ENCODE measurements around the gene ZNF607. TPM values are rescaled to one million over a fixed set of nuclear protein-coding genes. Genes with fewer than 3 reads are reported as not detected.
"Not testable (repeated sequence)": the region's sequence is repeated elsewhere in the genome, so short reads cannot be mapped to it uniquely, and the experiment has no call there.

ZNF607 gene
- total RNA-seq, 4 donors from 2014 or later, result 3.3 to 42.6 (median 18.7) TPM

GRCh38 chr19:37669450-37669914 is 50.1 kb downstream of the ZNF607 start:
- H3K9me3 ChIP-seq, result peaks cover 0 to 60% of the 10 kb centered on the region in 2 donors
- no peaks in the 10 kb centered on the region for H3K4me1 ChIP-seq
- TF ChIP-seq CTCF (IDR thresholded peaks at IDR 0.05) (no peak), POLR2A (IDR thresholded peaks at IDR 0.05) (no peak)
- H3K27ac ChIP-seq, result no peak overlapping the region
- H3K36me3 ChIP-seq, result no peaks in the 10 kb centered on the region
- intact Hi-C loops (cut with DNase I; ENCODE audit: low total_unique reads), result no loop called here
- no peak overlapping the region for H3K4me3 ChIP-seq
- no peaks in the 10 kb centered on the region for H3K27me3 ChIP-seq
- no peak for DNase-seq

GRCh38 chr19:37657157-37657556 is 62.4 kb downstream of the ZNF607 start:
- H3K4me1 ChIP-seq; H3K27ac ChIP-seq; H3K9me3 ChIP-seq; H3K36me3 ChIP-seq; H3K4me3 ChIP-seq; H3K27me3 ChIP-seq; intact Hi-C loops (cut with DNase I; ENCODE audit: low total_unique reads); DNase-seq: not testable (repeated sequence)

- no peaks in the 10 kb centered on the region for H3K36me3 ChIP-seq
- no peaks in the 10 kb centered on the region for H3K27me3 ChIP-seq
- peak overlapping the region; percentile 89 to 91 for H3K27ac ChIP-seq
- TF ChIP-seq POLR2A (IDR thresholded peaks at IDR 0.05) (peak in 1 of 2 donors; percentile 27), CTCF (IDR thresholded peaks at IDR 0.05) (no peak)
- peak overlapping the region; percentile 65 to 89 for H3K4me3 ChIP-seq
- no peaks in the 10 kb centered on the region for H3K4me1 ChIP-seq
- intact Hi-C loops (cut with DNase I; ENCODE audit: low total_unique reads), result no loop called here
- peak; percentile 81 to 82 for DNase-seq
- no peaks in the 10 kb centered on the region for H3K9me3 ChIP-seq
Observed at GRCh38 chr19:37655689-37656371, 63.7 kb downstream of the ZNF607 start.

GRCh38 chr19:37655301-37655688 is 64.3 kb downstream of the ZNF607 start, which contains the start of gene ZFP30:
Gene ZFP30 (minus strand): TSS chr19:37655465. CDS start chr19:37647822, 7,643 bp downstream.
- Histone ChIP-seq H3K27me3 (no peaks in the 10 kb centered on the region), H3K27ac (peak within 1 kb of the TSS; percentile 89 to 91), H3K36me3 (no peaks in the 10 kb centered on the region), H3K9me3 (no peaks in the 10 kb centered on the region), H3K4me3 (peak within 1 kb of the TSS; percentile 65 to 89), H3K4me1 (no peaks in the 10 kb centered on the region)
- DNase-seq, result peak; percentile 81 to 89
- peak in 1 of 4 experiments; percentile 3 for TF ChIP-seq CTCF (IDR thresholded peaks at IDR 0.05)
- peak in 1 of 2 donors; percentile 52 for TF ChIP-seq POLR2A (IDR thresholded peaks at IDR 0.05)
- intact Hi-C loops (cut with DNase I; ENCODE audit: low total_unique reads), result no loop called here

- no peak for DNase-seq
- intact Hi-C loops (cut with DNase I; ENCODE audit: low total_unique reads), result no loop called here
- TF ChIP-seq CTCF (IDR thresholded peaks at IDR 0.05) (no peak), POLR2A (IDR thresholded peaks at IDR 0.05) (no peak)
- H3K9me3 ChIP-seq, result no peaks in the 10 kb centered on the region
- H3K27ac ChIP-seq, result peak overlapping the region; percentile 89 to 91
- no peaks in the 10 kb centered on the region for H3K4me1 ChIP-seq
- H3K4me3 ChIP-seq, result peak overlapping the region; percentile 65 to 89
- no peaks in the 10 kb centered on the region for H3K36me3 ChIP-seq
- no peaks in the 10 kb centered on the region for H3K27me3 ChIP-seq
Observed at GRCh38 chr19:37654629-37655300, 64.8 kb downstream of the ZNF607 start.
